ENCODE measurements around the gene UGT1A8.

Gene UGT1A8

DNA sequence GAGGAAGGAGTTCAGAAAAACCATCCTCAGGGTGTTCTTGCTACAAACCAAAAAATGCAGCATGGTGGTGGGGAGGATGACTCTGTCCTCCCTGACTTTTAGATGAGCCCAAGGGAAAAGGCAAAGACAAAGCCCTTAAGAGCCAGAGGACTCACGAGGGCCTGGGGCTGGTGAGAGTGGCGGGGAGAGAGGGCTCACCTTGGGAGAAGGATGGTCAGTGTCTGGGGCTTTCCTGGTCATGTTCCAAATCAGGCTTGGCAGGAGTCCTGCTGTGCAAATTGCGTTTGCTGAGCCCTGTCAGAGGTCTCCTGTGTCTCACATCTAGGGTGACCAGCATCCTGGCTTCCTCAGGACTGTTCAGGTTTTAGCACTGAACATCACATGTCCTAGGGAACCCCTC lies 147.3 kb downstream of the UGT1A8 start:
- TF ChIP-seq, protein P1, sequence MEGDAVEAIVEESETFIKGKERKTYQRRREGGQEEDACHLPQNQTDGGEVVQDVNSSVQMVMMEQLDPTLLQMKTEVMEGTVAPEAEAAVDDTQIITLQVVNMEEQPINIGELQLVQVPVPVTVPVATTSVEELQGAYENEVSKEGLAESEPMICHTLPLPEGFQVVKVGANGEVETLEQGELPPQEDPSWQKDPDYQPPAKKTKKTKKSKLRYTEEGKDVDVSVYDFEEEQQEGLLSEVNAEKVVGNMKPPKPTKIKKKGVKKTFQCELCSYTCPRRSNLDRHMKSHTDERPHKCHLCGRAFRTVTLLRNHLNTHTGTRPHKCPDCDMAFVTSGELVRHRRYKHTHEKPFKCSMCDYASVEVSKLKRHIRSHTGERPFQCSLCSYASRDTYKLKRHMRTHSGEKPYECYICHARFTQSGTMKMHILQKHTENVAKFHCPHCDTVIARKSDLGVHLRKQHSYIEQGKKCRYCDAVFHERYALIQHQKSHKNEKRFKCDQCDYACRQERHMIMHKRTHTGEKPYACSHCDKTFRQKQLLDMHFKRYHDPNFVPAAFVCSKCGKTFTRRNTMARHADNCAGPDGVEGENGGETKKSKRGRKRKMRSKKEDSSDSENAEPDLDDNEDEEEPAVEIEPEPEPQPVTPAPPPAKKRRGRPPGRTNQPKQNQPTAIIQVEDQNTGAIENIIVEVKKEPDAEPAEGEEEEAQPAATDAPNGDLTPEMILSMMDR (IDR thresholded peaks at IDR 0.05), result no peak

DNA sequence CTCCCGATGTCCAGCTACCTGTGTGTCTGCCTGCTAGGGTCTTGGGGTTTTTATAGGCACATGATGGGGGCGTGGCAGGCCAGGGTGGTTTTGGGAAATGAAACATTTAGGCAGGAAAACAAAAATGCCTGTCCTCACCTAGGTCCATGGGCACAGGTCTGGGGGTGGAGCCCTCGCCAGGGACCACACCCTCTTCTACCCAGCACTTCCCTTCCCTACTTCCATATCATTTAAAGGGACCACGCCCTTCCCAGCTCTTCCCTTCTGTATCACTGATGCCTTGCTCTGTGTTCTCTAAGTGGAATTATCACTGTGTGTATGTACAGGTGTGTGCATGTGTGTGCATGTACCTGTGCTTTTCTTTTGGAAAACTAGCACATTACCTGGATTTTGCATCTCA lies 149.0 kb downstream of the UGT1A8 start:
- TF ChIP-seq, protein P1 (IDR thresholded peaks at IDR 0.05), result no peak

DNA sequence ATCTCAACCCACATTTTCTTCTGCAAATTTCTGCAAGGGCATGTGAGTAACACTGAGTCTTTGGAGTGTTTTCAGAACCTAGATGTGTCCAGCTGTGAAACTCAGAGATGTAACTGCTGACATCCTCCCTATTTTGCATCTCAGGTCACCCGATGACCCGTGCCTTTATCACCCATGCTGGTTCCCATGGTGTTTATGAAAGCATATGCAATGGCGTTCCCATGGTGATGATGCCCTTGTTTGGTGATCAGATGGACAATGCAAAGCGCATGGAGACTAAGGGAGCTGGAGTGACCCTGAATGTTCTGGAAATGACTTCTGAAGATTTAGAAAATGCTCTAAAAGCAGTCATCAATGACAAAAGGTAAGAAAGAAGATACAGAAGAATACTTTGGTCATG lies 150.6 kb downstream of the UGT1A8 start:
- TF ChIP-seq, protein P1 (IDR thresholded peaks at IDR 0.05), result no peak

DNA sequence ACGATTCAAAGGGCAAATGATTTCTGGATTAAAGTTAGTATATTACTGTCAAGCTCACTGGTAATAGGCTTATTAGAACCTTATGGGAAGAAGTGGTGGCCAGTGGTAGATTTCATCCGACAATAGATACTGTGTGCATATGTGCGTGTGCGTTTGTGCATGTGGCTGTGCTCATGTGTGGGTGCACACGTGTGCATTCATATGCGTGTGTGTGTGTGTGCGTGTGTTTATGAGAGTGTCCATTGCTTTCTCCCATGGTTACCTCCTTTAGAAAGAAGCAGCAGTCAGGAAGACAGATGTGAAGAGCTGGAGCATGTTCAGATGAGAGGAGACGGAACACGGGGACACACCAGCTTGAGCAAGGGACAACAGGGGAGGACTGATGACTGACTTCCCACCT lies 151.8 kb downstream of the UGT1A8 start:
- TF ChIP-seq, protein P1 (IDR thresholded peaks at IDR 0.05), result no peak

DNA sequence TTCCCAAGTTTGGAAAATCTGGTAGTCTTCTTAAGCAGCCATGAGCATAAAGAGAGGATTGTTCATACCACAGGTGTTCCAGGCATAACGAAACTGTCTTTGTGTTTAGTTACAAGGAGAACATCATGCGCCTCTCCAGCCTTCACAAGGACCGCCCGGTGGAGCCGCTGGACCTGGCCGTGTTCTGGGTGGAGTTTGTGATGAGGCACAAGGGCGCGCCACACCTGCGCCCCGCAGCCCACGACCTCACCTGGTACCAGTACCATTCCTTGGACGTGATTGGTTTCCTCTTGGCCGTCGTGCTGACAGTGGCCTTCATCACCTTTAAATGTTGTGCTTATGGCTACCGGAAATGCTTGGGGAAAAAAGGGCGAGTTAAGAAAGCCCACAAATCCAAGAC lies 154.7 kb downstream of the UGT1A8 start:
- TF ChIP-seq, protein P1 (IDR thresholded peaks at IDR 0.05), result no peak

DNA sequence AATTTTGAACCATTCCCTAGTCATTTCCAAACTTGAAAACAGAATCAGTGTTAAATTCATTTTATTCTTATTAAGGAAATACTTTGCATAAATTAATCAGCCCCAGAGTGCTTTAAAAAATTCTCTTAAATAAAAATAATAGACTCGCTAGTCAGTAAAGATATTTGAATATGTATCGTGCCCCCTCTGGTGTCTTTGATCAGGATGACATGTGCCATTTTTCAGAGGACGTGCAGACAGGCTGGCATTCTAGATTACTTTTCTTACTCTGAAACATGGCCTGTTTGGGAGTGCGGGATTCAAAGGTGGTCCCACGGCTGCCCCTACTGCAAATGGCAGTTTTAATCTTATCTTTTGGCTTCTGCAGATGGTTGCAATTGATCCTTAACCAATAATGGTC lies 155.2 kb downstream of the UGT1A8 start:
- TF ChIP-seq, protein P1 (IDR thresholded peaks at IDR 0.05), result peak; percentile 42; the same call in 1 of the 2 replicates

DNA sequence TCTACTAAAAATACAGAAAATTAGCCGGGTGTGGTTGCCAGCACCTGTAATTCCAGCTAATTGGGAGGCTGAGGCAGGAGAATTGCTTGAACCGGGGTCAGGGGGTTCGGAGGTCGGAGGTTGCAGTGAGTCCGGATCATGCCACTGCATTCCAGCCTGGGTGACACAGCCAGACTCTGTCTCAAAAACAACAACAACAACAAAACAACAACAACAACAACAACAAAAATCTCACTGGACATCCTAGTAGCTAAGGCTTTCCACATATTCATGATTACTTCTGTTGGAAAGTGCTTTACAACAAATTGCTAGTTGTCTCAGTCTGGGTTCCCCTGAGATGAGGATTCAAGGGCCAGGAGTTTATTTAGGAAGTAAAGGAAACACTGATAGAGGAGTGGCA lies 156.4 kb downstream of the UGT1A8 start:
- TF ChIP-seq, protein P1 (IDR thresholded peaks at IDR 0.05), result no peak

DNA sequence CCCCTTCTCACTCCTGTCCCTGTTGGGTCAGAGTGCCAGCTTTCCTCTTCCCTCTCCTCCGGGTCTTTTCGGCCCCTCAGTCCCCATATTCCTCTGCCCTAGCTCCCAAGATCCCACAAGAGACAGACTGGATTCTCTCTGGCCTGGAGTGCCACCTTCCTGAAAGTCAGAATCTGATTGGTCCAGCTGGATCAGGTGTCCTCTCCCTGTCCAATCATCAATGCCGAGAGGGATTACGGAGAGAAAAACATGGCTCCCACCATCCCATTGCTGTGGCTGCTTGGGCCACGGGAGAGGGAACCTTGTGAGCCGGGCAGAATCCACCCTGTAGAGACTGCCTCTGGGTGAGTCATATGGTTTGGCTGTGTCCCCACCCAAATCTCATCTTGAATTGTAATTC lies 158.0 kb downstream of the UGT1A8 start:
- TF ChIP-seq, protein P1 (IDR thresholded peaks at IDR 0.05), result no peak
